M059J (cell line): ENCODE data around the gene GNA15. TPM values are rescaled to one million over a fixed set of nuclear protein-coding genes. Genes with fewer than 3 reads are reported as not detected.
"Not testable (repeated sequence)": the region's sequence is repeated elsewhere in the genome, so short reads cannot be mapped to it uniquely, and the experiment has no call there.

Experiments used
- DNase-seq: peaks from one replicate; pipeline ENCODE4 v3.0.0-alpha.2; 2012; ENCODE audit warnings: low read depth
- total RNA-seq: library from RNA; depleted of rRNA; stranded (reverse); fragments of >200 nt; shearing (Covaris generic); gene quantifications from 2 replicates; pipeline ENCODE4 v1.2.3, GENCODE V29; 2014; rRNA removed

Gene GNA15
- total RNA-seq, result not detected in 2 replicates

- DNase-seq, result no peak
Measured at GRCh38 chr19:3135961-3136683, at the start of gene GNA15. TSS of gene GNA15 (plus strand) at chr19:3136033. CDS start at chr19:3136451, 418 bp downstream.

GRCh38 chr19:3087769-3088168 lies 48.1 kb upstream of the GNA15 start:
- DNase-seq, result no peak

DNA sequence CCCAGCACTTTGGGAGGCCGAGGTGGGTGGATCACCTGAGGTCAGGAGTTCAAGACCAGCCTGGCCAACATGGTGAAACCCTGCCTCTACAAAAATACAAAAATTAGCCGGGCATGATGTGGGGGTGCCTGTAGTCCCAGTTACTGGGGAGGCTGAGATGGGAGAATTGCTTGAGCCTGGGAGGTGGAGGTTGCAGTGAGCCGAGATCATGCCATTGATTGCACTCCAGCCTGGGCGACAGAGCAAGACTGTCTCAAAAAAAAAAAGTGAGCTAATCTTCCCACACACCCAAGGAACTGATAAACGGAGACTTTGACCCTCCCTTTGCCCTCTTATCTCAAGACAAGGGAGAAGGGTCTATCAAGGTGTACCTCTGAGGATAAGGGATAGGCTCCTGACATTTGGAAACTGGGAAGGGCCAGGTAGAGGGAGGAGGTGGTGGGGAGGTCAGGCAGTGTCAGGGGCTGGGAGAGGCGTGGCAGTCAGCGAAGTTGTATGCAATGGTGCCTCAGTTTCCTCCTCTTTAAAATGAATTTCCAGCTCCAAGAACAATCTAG lies 46.5 kb upstream of the GNA15 start:
- not testable (repeated sequence) for DNase-seq

DNA sequence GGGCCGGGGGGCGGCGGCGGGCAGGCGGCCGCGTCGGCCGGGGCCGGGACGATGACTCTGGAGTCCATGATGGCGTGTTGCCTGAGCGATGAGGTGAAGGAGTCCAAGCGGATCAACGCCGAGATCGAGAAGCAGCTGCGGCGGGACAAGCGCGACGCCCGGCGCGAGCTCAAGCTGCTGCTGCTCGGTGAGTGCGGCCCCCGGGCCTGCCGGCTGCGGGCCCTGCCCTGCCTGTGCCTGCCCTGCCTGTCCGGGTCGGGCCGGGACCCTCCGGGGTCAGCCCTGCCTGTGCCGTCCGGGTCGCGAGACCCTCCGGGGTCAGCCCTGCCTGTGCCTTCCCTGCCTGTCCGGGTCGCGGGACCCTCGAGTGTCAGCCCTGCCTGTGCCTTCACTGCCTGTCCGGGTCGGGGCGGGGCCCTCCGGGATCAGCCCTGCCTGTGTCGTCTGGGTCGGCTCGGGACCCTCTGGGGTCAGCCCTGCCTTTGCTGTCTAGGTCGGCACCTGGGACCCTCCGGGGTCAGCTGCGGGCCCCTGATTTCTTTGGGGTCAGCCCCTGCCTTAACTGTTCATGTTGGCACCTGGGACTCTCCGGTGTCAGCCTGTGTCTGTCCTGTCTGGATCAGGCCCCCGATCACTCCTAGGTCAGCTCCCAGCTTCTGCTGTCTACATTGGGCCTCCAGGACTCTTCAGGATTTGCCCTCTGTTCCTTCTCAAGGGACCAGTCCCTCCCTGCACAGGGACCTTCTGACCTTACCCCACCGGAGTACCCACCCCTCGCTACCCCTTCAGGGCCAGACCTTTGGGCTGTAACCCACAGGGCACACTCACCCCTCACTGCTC lies 41.0 kb upstream of the GNA15 start:
- peak; percentile 40 for DNase-seq

DNA sequence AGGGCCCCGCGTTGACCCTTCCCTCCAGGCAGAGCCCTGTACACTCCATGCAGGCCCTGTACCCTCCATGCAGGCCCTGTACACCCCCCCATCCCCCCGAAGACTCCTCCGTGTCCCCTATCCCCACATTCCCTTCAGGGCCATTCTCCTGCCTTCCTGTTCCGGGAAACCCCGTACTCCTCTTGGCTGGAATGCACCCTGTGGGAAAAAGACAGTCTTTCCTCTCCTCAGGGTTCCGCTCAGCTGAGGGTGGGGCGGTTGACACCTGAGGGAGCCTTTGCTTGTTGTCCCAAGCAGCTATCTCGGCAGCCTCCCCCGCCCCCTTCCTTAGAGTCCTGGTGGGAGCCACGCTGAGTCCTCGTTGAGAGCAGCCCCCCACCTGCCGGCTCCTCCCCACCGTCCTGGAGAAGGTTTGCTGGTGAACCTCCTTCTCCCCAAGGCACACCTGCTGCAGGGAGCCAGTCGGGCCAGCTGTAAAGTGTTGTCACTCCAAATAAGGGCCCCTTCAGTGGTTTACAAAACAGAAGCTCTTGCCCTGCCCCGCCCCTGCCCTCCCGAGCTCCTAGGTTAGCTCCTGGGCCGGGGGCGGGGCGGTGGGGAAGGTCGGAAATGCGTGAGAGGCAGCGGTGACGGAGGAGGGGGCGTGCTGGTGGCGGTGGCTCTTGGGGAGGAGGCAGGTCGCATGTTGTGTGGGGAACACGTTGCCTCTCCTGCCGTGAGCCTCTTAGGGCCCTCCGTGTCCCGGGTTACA lies 40.2 kb upstream of the GNA15 start:
- DNase-seq, result no peak

- no peak for DNase-seq
Measured at GRCh38 chr19:3096267-3096901, 39.4 kb upstream of the GNA15 start.

DNA sequence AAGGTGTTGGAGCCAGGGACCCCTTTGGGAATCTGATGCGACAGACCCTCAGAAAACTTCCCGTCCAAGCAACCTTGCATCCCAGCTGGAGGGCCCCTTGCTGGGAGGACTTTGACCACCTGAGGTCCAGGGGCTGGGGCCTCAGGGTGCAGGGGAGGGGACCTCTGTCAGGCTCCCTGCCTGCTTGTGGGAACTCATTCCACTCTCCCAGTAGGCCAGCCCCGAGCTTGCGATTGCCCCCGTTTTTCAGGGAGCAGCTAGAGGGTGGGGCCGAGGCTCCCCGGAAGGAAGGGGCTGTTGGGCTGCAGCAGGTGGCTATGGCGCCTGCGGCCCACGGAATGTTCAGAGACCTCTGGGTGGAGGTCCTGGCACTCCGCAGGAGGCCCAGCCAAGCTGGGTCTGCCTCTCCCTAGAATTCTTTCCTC lies 38.9 kb upstream of the GNA15 start:
- no peak for DNase-seq

DNA sequence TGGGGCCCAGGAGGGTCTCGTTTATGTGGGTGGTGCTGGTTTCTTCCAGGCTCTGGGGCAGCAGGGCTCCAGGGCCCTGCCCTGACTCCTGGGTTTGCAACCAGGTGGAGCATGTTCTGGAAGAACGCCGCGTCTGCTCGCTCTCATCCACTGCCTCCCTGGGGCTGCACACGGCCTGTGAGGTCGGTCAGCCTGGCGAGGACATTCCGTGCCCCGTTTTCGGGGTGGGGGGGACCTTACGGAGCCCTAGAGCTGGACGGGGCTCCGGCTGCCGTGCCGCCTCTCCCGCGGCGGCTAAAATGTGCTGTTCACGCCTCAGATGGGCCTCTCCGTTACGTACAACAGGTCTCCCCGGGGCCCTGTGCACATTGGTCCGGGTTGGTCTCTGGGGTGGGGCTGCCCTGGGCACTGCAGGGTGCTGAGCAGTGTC lies 38.4 kb upstream of the GNA15 start:
- DNase-seq, result no peak

DNA sequence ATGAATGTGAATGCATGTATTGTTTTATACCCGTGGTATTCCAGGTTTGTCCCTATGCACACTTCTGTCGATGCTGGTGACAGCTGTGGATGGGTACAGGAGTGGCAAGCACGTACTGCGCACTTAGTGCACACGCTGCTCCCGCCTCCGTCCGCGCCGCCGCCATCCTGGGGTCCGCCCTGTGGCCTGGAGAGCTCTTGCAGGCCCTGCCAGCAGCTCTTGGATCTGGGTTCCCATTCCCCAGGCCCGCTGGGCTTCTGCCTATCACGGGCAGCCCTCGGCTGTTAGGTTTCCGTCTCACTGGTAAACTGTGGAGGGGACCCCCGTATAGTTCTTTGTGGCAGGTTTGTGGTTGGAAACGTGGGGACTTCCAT lies 37.7 kb upstream of the GNA15 start:
- DNase-seq, result no peak

DNA sequence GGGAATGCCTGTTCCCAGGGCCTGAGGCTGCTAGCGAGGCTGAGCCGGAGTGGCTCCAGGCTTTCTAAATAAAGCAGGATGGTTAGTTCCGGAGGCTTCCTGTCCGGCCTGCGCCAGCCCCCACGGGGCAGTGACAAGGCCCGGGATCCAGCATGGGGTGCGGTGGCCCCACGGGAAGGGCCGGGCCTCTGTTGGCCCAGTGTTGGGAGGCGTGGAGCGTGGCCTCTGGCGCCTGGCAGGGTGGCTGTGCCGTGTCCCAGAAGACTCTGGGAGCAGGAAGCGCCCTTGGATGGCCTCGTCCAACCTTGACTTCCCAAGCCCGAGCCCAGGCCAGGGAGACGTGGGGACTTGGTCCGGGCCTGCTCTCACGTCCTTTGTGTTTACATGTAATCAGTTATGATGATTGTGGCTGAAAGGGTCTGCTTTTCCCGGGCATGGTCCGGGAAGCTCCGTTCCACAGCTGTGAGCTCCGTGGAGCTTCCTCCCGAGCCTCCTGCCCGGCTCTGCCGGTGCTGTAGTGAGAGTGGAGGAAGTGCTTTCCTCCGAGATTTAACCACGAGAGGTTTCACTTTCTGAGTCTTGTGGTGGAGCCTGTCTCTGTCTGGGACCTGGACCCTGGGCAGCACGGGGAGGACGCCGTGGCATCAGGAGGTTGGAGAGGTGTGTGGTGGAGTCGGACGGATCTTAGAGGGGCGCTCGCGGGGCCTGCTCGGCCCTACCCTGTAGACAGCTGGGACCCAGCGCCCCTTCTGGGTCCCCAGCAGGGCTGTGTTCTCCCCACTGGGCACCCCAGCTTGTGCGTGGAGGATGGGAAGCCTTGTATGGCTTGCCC lies 37.1 kb upstream of the GNA15 start:
- peak; percentile 27 for DNase-seq

GRCh38 chr19:3099347-3100145 lies 36.3 kb upstream of the GNA15 start:
- no peak for DNase-seq

- DNase-seq, result no peak
Measured at GRCh38 chr19:3100331-3100730, 35.5 kb upstream of the GNA15 start.

DNA sequence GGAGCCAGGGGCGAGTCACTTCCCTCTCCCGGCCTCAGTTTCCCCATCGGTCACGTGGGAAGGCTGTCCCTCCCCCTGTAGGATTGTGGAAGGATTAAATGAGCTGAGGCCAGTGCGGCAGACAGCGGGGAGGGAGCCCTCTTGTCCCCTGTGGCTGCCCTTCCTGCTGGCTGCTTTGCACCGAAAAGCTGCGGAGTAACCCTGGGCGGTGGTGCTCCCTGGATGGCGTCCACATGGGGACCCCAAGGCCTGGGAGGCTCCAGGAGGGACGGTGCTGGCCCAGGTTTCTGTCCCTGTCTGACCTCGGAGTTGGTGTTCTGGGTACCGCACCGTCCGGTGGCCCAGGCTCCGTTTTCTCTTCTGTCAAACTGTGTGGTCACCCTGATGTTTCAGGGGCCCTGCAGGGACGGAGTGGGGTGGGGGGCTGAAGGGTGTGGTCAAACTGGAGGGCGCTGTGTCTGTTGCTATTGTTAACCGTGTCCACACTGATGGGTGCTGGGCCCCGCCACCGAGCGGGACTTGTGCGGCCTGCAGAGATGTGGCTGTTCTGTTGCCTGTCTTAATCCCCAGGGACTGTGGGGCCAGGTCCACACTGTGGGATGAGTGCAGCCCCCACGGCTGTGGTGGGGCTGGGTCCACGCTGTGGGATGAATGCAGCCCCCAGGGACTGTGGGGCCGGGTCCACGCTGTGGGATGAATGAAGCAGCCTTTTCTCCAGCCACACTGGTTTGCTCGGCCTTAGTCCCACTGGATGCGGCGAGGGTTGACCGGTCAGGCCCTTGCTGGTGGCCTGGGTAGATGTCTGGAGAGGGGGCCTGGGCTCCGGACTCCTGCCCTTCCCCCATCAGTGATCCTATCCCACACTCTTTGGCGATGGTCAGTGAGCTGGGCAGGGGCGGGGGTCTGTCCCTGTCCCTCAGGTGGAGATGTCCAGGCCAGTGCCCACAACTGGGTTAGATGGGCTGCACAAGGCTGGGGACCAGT lies 34.8 kb upstream of the GNA15 start:
- DNase-seq, result no peak

- no peak for DNase-seq
Measured at GRCh38 chr19:3102239-3103140, 33.3 kb upstream of the GNA15 start.

- DNase-seq, result no peak
Measured at GRCh38 chr19:3104708-3104983, 31.2 kb upstream of the GNA15 start.

GRCh38 chr19:3105641-3106508 lies 30.0 kb upstream of the GNA15 start:
- no peak for DNase-seq
